ENCODE results near the gene NT5C3A. TPM values are rescaled to one million over a fixed set of nuclear protein-coding genes. Genes with fewer than 3 reads are reported as not detected.

NT5C3A gene
- total RNA-seq, 4 donors from 2014 or later: 37.5 to 101 (median 71.4) TPM

- H3K36me3 ChIP-seq: peaks cover 0 to 4% of the 10 kb centered on the region in 2 donors
- H3K27me3 ChIP-seq: no peaks in the 10 kb centered on the region
- no peak for ATAC-seq
- no peaks in the 10 kb centered on the region for H3K9me3 ChIP-seq
- H3K27ac ChIP-seq: no peak overlapping the region
- in situ Hi-C loops (cut with MboI; ENCODE audit: low sequenced_read_pairs in 4 of 4) (loop anchor here in 1 of 4 donors (25.0 kb wide), 1 partner anchor 602 kb away; the partner anchor contains the start of genes AVL9 and LSM5), intact Hi-C loops (cut with DNase I; ENCODE audit: low total_unique reads) (no loop called here)
- no peaks in the 10 kb centered on the region for H3K4me1 ChIP-seq
- H3K4me3 ChIP-seq: no peak overlapping the region
- DNase-seq: no peak
- TF ChIP-seq, protein P1, sequence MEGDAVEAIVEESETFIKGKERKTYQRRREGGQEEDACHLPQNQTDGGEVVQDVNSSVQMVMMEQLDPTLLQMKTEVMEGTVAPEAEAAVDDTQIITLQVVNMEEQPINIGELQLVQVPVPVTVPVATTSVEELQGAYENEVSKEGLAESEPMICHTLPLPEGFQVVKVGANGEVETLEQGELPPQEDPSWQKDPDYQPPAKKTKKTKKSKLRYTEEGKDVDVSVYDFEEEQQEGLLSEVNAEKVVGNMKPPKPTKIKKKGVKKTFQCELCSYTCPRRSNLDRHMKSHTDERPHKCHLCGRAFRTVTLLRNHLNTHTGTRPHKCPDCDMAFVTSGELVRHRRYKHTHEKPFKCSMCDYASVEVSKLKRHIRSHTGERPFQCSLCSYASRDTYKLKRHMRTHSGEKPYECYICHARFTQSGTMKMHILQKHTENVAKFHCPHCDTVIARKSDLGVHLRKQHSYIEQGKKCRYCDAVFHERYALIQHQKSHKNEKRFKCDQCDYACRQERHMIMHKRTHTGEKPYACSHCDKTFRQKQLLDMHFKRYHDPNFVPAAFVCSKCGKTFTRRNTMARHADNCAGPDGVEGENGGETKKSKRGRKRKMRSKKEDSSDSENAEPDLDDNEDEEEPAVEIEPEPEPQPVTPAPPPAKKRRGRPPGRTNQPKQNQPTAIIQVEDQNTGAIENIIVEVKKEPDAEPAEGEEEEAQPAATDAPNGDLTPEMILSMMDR (IDR thresholded peaks at IDR 0.05 in 4 of 5, conservative IDR thresholded peaks at IDR 0.05 in 1 of 5): no peak
- TF ChIP-seq POLR2A (IDR thresholded peaks at IDR 0.05): no peak
Observed at GRCh38 chr7:33089142-33089541, 26.6 kb upstream of the NT5C3A start.

GRCh38 chr7:33087858-33088257, 25.3 kb upstream of the NT5C3A start:
- DNase-seq (no peak), ATAC-seq (no peak)
- Histone ChIP-seq H3K4me3 (no peak overlapping the region), H3K27ac (no peak overlapping the region), H3K9me3 (no peaks in the 10 kb centered on the region), H3K4me1 (no peaks in the 10 kb centered on the region), H3K27me3 (no peaks in the 10 kb centered on the region), H3K36me3 (no peaks in the 10 kb centered on the region)
- intact Hi-C loops (cut with DNase I; ENCODE audit: low total_unique reads): no loop called here
- in situ Hi-C loops (cut with MboI; ENCODE audit: low sequenced_read_pairs in 4 of 4): loop anchor here in 1 of 4 donors (25.0 kb wide), 1 partner anchor 601 kb away; the partner anchor contains the start of genes AVL9 and LSM5
- TF ChIP-seq, protein P1 (IDR thresholded peaks at IDR 0.05 in 4 of 5, conservative IDR thresholded peaks at IDR 0.05 in 1 of 5): no peak
- TF ChIP-seq POLR2A (IDR thresholded peaks at IDR 0.05): no peak

DNA sequence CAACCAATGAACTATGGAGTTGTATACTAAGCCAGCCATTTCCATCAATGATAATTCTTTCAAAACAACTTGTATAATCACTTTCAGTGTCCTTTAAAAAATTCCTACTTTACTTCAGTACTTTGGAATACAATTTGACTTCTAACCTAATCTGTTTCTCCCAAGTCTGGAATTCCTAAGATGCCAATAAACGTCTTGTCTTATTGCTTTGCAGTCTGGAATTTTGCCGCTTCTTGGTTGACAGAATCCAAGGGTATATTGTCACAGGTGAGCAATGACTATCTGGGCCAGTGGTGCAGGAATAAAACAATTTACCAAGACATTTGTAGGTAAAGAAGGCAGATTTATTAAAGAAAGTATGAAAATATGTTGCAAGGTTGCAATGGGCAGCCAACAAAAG, 24.8 kb upstream of the NT5C3A start:
- no peak overlapping the region for H3K4me3 ChIP-seq
- TF ChIP-seq POLR2A (IDR thresholded peaks at IDR 0.05): no peak
- TF ChIP-seq, protein P1 (IDR thresholded peaks at IDR 0.05 in 4 of 5, conservative IDR thresholded peaks at IDR 0.05 in 1 of 5): no peak
- no peaks in the 10 kb centered on the region for H3K4me1 ChIP-seq
- ATAC-seq (no peak), DNase-seq (no peak)
- no peaks in the 10 kb centered on the region for H3K9me3 ChIP-seq
- no peak overlapping the region for H3K27ac ChIP-seq
- intact Hi-C loops (cut with DNase I; ENCODE audit: low total_unique reads): no loop called here
- H3K36me3 ChIP-seq: no peaks in the 10 kb centered on the region
- no peaks in the 10 kb centered on the region for H3K27me3 ChIP-seq
- in situ Hi-C loops (cut with MboI; ENCODE audit: low sequenced_read_pairs in 4 of 4): loop anchor here in 1 of 4 donors (25.0 kb wide), 1 partner anchor 600 kb away; the partner anchor contains the start of genes AVL9 and LSM5

DNA sequence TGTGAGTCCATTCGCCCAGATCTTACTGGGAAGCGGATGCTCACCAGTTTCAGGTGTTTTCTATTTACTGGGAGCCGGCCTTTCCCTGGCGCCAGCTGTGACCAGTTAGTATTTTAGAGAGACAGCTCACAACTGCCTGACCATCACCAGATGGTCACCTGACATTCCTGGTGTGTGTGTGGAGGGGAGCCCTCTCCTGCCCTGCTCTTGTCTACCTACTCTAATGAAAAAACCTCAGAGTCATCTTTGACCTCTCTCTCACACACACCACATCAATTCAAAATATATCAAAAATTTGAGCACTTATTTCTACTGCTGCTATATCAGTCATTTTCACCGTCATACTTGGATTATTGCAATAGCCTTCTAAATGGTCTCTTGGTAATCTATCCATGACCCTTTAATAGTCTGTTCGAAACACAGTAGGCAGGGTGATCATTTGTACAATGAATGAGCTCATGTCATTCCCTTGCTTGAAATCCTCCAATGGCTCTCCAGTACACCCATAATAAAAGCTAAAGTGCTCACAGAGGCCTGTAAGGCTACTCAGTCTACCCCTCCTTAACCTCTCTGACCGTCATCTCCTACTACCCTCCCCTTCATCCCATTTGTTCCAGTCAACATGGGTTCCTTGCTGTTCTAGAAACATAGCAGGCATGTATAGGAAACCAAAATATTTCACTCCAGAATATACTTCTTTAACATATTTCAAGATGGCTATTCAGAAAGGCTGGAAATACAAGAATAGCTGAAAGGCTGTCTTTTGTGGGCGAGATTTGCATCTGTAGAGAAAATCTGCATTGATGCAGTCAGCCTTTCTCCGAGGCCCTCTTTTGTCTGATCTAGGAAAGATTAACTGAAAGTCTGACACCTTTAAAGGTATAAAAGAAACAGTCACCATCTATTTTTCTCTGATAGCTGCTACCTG, 17.5 kb upstream of the NT5C3A start:
- DNase-seq (no peak), ATAC-seq (no peak)
- Histone ChIP-seq H3K36me3 (no peaks in the 10 kb centered on the region), H3K4me1 (no peaks in the 10 kb centered on the region), H3K27ac (no peak overlapping the region), H3K4me3 (no peak overlapping the region), H3K27me3 (no peaks in the 10 kb centered on the region), H3K9me3 (no peaks in the 10 kb centered on the region)
- intact Hi-C loops (cut with DNase I; ENCODE audit: low total_unique reads) (no loop called here), in situ Hi-C loops (cut with MboI; ENCODE audit: low sequenced_read_pairs in 4 of 4) (loop anchor here in 1 of 4 donors (25.0 kb wide), 1 partner anchor 593 kb away; the partner anchor contains the start of genes AVL9 and LSM5)
- no peak for TF ChIP-seq POLR2A (IDR thresholded peaks at IDR 0.05)
- TF ChIP-seq, protein P1 (IDR thresholded peaks at IDR 0.05 in 4 of 5, conservative IDR thresholded peaks at IDR 0.05 in 1 of 5): no peak

Measured in gastrocnemius medialis (tissue), 4 donors.